AG09309 (cell line): ENCODE measurements around the gene DTWD2.

Experiments
- DNase-seq: peaks from one replicate; pipeline ENCODE4 v3.0.0-alpha.2; 2010; ENCODE audit warnings: low read depth
- H3K4me3 ChIP-seq: 2 replicates; pipeline ENCODE4 v1.5.1; 2011; ENCODE audit warnings: mild to moderate bottlenecking, low read depth, low read length, moderate library complexity; ENCODE audit not compliant: control insufficient read depth
- TF ChIP-seq, protein P1 (sequence below): IDR thresholded peaks from 2 replicates; pipeline ENCODE4 v1.5.1; 2011; ENCODE audit warnings: mild to moderate bottlenecking, low read depth, low read length, inconsistent platforms; ENCODE audit not compliant: insufficient read depth, control insufficient read depth; ENCODE audit errors: missing control alignments

Gene DTWD2

DNA sequence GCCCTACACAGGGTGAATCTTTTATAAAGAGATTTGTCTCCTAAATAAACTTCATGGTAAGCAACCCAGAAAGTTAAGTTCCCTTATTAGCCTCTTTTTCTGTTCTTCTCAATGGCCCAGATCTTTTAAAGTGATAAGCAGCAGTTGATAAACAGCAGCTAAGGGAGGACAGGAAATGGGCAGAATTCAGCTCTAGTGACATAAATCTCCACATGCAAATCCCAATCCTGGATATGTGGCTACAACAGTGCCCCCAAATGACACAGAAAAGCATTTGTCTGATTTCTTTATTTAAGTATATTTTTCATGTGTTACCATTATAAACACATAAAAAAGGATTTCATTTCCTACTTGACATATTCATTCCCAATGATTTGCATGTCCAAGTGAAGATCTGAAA is 199.0 kb downstream of the DTWD2 start:
- H3K4me3 ChIP-seq, result no peak overlapping the region
- no peak for DNase-seq
- TF ChIP-seq, protein P1, sequence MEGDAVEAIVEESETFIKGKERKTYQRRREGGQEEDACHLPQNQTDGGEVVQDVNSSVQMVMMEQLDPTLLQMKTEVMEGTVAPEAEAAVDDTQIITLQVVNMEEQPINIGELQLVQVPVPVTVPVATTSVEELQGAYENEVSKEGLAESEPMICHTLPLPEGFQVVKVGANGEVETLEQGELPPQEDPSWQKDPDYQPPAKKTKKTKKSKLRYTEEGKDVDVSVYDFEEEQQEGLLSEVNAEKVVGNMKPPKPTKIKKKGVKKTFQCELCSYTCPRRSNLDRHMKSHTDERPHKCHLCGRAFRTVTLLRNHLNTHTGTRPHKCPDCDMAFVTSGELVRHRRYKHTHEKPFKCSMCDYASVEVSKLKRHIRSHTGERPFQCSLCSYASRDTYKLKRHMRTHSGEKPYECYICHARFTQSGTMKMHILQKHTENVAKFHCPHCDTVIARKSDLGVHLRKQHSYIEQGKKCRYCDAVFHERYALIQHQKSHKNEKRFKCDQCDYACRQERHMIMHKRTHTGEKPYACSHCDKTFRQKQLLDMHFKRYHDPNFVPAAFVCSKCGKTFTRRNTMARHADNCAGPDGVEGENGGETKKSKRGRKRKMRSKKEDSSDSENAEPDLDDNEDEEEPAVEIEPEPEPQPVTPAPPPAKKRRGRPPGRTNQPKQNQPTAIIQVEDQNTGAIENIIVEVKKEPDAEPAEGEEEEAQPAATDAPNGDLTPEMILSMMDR, result no peak

DNA sequence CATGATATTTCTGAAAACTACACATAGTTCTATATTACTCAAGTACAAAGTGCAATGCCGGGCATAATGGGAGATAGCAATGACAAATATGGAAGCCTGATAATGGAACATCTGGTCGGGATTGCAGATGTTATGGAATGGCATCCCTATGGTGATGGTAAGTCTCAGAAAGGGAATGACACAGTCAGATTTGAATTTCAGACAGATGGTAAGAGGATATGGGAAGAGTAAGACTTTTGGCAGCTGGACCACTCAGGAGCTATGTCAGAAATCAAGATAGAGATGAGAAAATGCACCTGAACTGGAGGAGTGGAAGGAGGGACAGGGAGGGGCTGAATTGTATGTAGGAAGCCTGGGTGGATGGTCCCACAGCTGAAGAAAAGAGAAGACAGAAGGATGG is 200.0 kb downstream of the DTWD2 start:
- no peak overlapping the region for H3K4me3 ChIP-seq
- TF ChIP-seq, protein P1, result no peak
- DNase-seq, result no peak
